ENCODE measurements around the gene MAP7D3. TPM values are rescaled to one million over a fixed set of nuclear protein-coding genes. Genes with fewer than 3 reads are reported as not detected.
"Not testable (repeated sequence)": the region's sequence is repeated elsewhere in the genome, so short reads cannot be mapped to it uniquely, and the experiment has no call there.

The MAP7D3 gene
- polyA plus RNA-seq, 3 donors from 2014 or later, result 0.12 to 4.2 (median 2.7) TPM

DNA sequence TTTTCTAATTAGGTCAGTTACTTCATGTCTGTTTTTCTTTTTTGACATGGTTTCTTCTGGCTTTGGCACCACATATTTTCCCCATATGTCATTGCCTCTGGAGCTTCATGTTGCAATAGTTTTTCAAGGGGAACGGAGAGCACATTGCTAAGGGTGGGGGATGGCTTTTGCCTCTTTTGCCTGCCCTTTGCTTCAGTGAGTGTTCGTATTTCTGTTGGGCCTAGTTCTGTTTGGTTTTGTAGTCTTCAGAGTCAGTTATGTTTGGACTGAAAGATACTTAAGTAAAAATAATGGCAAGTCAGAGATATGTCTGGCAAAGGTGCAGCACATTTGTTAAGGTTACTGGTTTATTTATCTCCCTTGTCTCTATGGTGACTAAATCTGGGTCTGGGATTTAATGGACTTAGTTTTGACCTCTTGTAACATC lies 74.8 kb downstream of the MAP7D3 start:
- H3K9me3 Mint-ChIP-seq, result no peaks in the 10 kb centered on the region
- H3K4me1 Mint-ChIP-seq, result no peaks in the 10 kb centered on the region
- H3K36me3 Mint-ChIP-seq, result no peaks in the 10 kb centered on the region
- DNase-seq, result no peak
- no peak overlapping the region for H3K27ac Mint-ChIP-seq
- H3K4me3 Mint-ChIP-seq, result no peak overlapping the region
- peaks cover 0 to 10% (median 4%) of the 10 kb centered on the region in 3 donors for H3K27me3 Mint-ChIP-seq (ENCODE audit: low read depth in 3 of 3)

- Mint-ChIP-seq H3K27me3 (ENCODE audit: low read depth in 3 of 3) (peaks cover 0 to 12% (median 2%) of the 10 kb centered on the region in 3 donors), H3K36me3 (no peaks in the 10 kb centered on the region), H3K4me3 (no peak overlapping the region), H3K27ac (no peak overlapping the region), H3K4me1 (no peaks in the 10 kb centered on the region), H3K9me3 (no peaks in the 10 kb centered on the region)
- no peak for DNase-seq
Observed at GRCh38 chrX:136171420-136171819, 79.8 kb downstream of the MAP7D3 start.

DNA sequence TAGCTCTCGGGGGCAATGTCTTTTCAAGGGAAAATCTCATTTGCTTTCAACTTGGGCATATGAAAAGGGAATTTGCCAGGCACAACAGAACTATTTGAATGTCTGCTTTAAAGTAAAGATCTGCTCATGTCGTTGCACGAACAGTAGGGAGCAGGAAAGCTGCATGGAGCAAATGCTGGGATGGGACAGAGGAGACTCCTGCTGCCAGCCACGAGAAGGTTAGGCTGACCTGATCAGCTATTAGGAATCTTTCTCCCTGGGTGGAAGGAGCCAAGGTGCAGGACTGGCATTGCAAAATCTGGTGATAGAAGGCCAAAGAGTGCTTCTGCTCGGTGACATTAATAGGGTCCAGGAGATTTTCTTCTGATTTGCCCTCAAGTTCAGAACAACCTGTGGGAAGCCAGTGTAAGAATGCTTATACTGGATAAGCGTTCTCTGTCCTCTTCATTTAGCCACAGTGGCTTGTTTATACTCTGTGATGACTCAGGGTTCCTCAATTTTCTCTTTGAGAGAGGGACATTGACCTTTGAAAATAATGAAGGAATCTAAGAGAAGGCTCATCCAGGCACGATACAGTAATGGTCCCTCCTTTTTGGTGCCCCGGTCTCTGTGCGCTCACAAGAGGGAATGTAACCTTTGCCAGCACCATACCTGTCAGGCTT lies 80.9 kb downstream of the MAP7D3 start:
- Mint-ChIP-seq H3K27ac (no peak overlapping the region), H3K9me3 (no peaks in the 10 kb centered on the region), H3K36me3 (no peaks in the 10 kb centered on the region)

DNA sequence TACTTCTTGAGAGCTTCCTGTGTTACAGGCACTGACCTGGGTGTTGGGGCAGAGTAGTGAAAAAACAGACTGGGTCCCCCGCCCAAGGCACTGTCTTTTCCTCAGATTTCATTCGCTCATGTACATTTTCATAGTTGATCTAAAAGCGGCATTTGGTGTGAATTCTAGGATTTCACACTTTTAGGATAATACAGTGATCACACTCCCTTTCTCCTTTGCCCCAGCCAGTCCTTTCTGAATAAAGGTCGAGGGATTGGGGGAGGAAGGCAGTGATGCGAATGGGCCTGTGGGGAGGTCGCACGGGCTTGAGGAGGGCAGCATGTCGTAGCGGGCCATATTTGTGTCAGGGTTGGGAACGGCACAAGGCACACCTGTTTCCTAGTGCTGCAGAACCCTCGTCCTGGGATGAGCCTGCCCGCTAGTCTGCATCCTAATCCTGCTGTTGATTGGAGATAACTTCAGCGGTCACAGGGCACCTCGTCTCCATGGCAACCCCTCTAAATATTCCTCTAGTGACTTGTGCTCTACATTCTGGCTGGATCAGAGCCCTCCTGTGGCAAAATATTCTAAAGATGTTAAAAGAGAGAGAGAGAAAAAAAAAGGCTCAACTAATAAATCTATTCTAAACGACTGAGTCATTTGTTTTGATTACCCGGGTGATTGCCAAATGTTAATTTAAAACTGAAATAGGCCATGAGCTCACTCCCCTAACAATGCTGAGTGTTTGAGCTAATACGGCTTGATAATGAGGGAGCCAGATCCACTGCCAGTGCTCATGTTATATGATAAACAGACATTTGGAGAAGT lies 82.1 kb downstream of the MAP7D3 start:
- Mint-ChIP-seq H3K4me3 (no peak overlapping the region), H3K36me3 (no peaks in the 10 kb centered on the region), H3K27me3 (ENCODE audit: low read depth in 3 of 3) (peaks cover 0 to 6% (median 2%) of the 10 kb centered on the region in 3 donors), H3K4me1 (no peaks in the 10 kb centered on the region), H3K9me3 (no peaks in the 10 kb centered on the region), H3K27ac (peak overlapping the region in 1 of 6 donors; percentile 14)
- DNase-seq, result no peak

More for the DNA sequence above, 80.9 kb downstream of the MAP7D3 start:
- no peak for DNase-seq
- Mint-ChIP-seq H3K4me3 (no peak overlapping the region), H3K4me1 (no peaks in the 10 kb centered on the region), H3K27me3 (ENCODE audit: low read depth in 3 of 3) (peaks cover 0 to 6% (median 2%) of the 10 kb centered on the region in 3 donors)

DNA sequence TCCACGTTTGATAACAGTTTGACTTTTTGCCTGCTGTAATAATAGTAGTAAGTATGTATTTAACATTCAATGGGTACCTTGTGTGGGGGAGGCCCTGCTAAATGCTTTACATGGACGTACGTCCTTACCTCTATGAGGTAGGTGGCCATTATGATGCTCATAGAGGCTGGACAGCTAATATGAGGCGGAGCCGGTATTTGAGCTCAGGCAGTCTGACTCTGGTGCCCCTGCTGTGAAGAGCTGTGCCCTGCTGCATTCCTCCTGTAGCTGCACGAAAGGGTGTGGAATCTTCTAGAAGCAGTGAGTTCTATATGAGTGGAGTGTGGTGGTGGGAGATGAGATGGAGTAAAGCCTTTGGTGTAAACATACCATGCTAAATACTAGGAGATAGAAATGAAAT lies 83.2 kb downstream of the MAP7D3 start:
- H3K4me1 Mint-ChIP-seq; H3K27ac Mint-ChIP-seq; H3K36me3 Mint-ChIP-seq; H3K4me3 Mint-ChIP-seq; H3K9me3 Mint-ChIP-seq; DNase-seq; H3K27me3 Mint-ChIP-seq (ENCODE audit: low read depth in 3 of 3): not testable (repeated sequence)

- DNase-seq, result no peak
- no peaks in the 10 kb centered on the region for H3K36me3 Mint-ChIP-seq
- H3K4me1 Mint-ChIP-seq, result no peaks in the 10 kb centered on the region
- H3K9me3 Mint-ChIP-seq, result no peaks in the 10 kb centered on the region
- peaks cover 0 to 6% (median 2%) of the 10 kb centered on the region in 3 donors for H3K27me3 Mint-ChIP-seq (ENCODE audit: low read depth in 3 of 3)
- no peak overlapping the region for H3K4me3 Mint-ChIP-seq
- no peak overlapping the region for H3K27ac Mint-ChIP-seq
Observed at GRCh38 chrX:136166221-136166855, 84.9 kb downstream of the MAP7D3 start.

GRCh38 chrX:136165406-136165805 lies 85.8 kb downstream of the MAP7D3 start:
- Mint-ChIP-seq H3K36me3 (no peaks in the 10 kb centered on the region), H3K4me1 (no peaks in the 10 kb centered on the region), H3K4me3 (no peak overlapping the region), H3K9me3 (no peaks in the 10 kb centered on the region), H3K27me3 (ENCODE audit: low read depth in 3 of 3) (peaks cover 0 to 6% (median 2%) of the 10 kb centered on the region in 3 donors), H3K27ac (no peak overlapping the region)
- DNase-seq, result no peak

DNA sequence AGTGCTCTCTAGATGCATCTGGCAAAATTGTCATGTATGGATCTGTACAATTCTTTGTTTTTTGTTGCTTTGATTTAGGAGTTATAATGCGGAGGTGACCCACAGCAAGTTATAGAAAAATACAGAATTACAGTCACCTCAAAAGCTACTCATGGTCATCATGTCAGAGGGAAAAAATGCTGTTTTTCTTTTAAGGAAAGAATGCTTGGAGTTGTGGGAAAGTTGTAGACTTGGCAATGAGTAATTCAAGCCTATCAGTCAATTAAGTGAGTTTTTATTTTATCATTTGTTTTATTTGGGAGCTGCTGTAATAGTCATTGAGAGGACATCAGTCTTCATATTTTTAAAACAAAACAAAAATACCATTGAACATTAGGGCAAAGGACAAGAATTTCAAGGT lies 87.5 kb downstream of the MAP7D3 start:
- Mint-ChIP-seq H3K9me3 (no peaks in the 10 kb centered on the region), H3K4me3 (no peak overlapping the region), H3K36me3 (no peaks in the 10 kb centered on the region)

More for the DNA sequence above, 87.5 kb downstream of the MAP7D3 start:
- H3K4me1 Mint-ChIP-seq, result no peaks in the 10 kb centered on the region
- no peak for DNase-seq
- H3K27ac Mint-ChIP-seq, result no peak overlapping the region
- H3K27me3 Mint-ChIP-seq (ENCODE audit: low read depth in 3 of 3), result peaks cover 0 to 6% (median 2%) of the 10 kb centered on the region in 3 donors

Other genes starting within 250 kb of the MAP7D3 start
- gene FHL1, start 103.9 kb downstream of the MAP7D3 start, polyA plus RNA-seq, result 10 to 100 TPM; 11.1 to 24.0 (median 17.6) TPM
- not detected for gene ADGRG4, start 49.6 kb upstream of the MAP7D3 start, polyA plus RNA-seq
- gene BRS3, start 236.5 kb upstream of the MAP7D3 start, polyA plus RNA-seq, result not detected
- 10 to 100 TPM; 32.7 to 59.3 (median 39.6) TPM for gene HTATSF1, start 246.2 kb upstream of the MAP7D3 start, polyA plus RNA-seq